HEK293T (cell line): Measurements from ENCODE around the gene OPTN.

ENCODE experiments used
- BHLHE40 ChIP-seq: fragments of 450-650 bp; IDR thresholded peaks from 2 replicates; pipeline ENCODE4 v1.6.1; 2016; ENCODE audit warnings: mild to moderate bottlenecking, moderate library complexity, borderline replicate concordance
- FOXA1 ChIP-seq: fragments of 450-650 bp; IDR thresholded peaks from 2 replicates; pipeline ENCODE4 v1.6.1; 2016; ENCODE audit warnings: mild to moderate bottlenecking
- FOXK2 ChIP-seq: fragments of 450-650 bp; IDR thresholded peaks from 2 replicates; pipeline ENCODE4 v1.6.1; 2016; ENCODE audit warnings: mild to moderate bottlenecking
- FOXM1 ChIP-seq: fragments of 450-650 bp; IDR thresholded peaks from 2 replicates; pipeline ENCODE4 v1.6.1; 2017; ENCODE audit warnings: mild to moderate bottlenecking, borderline replicate concordance
- HDGF ChIP-seq: fragments of 450-650 bp; IDR thresholded peaks from 2 replicates; pipeline ENCODE4 v1.6.1; 2017; ENCODE audit warnings: antibody characterized with exemption, borderline replicate concordance

DNA sequence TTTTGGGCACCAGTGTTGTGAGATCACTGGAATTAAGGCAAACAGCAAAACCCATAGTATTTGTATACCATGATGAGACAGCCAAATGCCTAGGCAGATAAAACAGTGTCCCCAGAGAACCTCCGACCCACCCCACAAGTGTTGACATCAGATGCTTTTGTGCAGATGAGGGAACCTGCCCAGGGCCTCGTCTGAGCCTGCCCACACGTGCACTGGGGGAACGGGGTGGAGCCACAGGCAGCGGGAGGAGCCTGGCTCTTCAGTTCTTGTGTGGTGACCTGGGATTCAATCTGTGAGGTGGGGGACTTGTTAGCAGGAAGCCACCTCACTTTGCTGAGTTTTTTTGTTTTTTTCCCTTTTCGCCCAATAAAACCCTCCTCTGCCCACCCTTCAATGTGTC is 33.4 kb upstream of the OPTN start:
- TF ChIP-seq FOXK2 = no peak
- TF ChIP-seq FOXA1 = no peak
- no peak for TF ChIP-seq HDGF
- TF ChIP-seq FOXM1 = no peak
- TF ChIP-seq BHLHE40 = no peak
